Measurements from ENCODE around the gene UBE3B. TPM values are rescaled to one million over a fixed set of nuclear protein-coding genes. Genes with fewer than 3 reads are reported as not detected.

The UBE3B gene
- total RNA-seq, 1 donor from 2014 or later = 41.4 TPM

DNA sequence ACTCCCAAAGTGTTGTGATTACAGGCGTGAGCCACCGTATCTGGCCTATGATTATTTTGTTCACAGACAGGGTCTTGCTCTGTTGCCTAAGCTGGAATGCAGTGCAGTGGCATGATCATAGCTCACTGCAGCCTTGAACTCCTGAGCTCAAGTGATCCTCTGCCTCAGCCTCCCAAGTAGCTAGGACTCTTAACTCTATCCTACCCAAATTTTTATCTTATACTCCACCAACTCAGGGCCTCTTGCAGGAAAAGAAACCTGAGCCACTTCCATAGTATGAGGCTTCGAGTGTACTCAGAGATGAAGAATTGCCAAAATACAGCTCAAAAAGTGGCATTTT is 95.0 kb downstream of the UBE3B start:
- Mint-ChIP-seq H3K36me3 (peaks cover 7% of the 10 kb centered on the region), H3K4me3 (peak overlapping the region; percentile 87), H3K27ac (peak overlapping the region; percentile 96), H3K9me3 (no peaks in the 10 kb centered on the region), H3K4me1 (peaks cover 20% of the 10 kb centered on the region), H3K27me3 (ENCODE audit: low read depth) (no peaks in the 10 kb centered on the region)
- no peak for DNase-seq (ENCODE audit: low spot score in 2 of 2, unreplicated experiment in 2 of 2)
- TF ChIP-seq, protein P1, sequence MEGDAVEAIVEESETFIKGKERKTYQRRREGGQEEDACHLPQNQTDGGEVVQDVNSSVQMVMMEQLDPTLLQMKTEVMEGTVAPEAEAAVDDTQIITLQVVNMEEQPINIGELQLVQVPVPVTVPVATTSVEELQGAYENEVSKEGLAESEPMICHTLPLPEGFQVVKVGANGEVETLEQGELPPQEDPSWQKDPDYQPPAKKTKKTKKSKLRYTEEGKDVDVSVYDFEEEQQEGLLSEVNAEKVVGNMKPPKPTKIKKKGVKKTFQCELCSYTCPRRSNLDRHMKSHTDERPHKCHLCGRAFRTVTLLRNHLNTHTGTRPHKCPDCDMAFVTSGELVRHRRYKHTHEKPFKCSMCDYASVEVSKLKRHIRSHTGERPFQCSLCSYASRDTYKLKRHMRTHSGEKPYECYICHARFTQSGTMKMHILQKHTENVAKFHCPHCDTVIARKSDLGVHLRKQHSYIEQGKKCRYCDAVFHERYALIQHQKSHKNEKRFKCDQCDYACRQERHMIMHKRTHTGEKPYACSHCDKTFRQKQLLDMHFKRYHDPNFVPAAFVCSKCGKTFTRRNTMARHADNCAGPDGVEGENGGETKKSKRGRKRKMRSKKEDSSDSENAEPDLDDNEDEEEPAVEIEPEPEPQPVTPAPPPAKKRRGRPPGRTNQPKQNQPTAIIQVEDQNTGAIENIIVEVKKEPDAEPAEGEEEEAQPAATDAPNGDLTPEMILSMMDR (IDR thresholded peaks at IDR 0.05; ENCODE audit: unreplicated experiment) = no peak

DNA sequence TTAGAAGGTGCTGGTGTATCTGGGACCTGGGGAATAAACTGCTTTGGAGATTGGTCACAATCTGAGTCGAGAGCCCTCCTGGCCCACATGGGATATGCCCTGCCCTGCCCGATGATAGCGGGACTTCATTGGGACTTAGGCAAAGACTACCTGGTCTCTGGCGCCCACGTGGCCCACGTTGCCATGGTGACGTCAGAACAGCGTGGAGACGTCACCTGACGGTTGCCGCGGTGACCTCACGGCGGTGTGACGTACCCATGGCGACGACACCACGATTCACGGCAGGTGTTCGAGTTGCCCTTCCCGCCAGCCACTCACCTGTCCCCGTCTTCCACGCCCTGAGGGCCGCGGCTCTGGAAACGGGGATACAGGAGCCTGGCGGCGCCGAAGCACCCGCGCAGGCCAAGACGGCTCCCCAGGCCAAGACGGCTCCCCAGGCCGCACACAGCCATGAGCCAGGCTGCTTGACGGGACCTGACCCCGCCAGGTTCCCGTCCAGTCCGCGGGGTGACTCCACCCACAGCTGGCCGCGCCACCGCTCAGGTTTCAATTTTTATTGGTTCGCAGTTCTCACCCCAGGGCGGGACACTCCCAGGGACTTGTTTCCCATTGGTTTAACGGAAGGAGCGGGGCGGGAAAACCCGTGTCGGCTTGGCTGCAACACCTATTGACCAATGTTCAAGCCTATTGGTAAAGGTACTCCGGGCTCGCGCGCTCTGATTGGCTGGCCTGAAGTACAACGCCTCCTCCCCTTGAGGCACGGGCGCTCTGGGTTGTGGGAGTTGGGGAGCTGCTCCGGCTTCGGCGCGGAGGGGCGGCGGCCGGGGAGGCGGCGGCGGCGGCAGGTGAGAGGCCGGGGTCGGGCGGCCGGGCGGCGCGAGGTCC is 95.8 kb downstream of the UBE3B start, which contains the start of the genes MMAB and MVK:
Gene MMAB (minus strand): TSS at position 476 of the 885 bp plus-strand sequence. CDS start 24 bp downstream, at position 452.
Gene MVK (plus strand): TSS at position 766 of the 885 bp plus-strand sequence. CDS start 1,029 bp downstream, outside the sequence.
- peak; percentile 92 to 96 for DNase-seq (ENCODE audit: low spot score in 2 of 2, unreplicated experiment in 2 of 2)
- H3K9me3 Mint-ChIP-seq = no peaks in the 10 kb centered on the region
- peaks cover 20% of the 10 kb centered on the region for H3K4me1 Mint-ChIP-seq
- H3K4me3 Mint-ChIP-seq = peak within 1 kb of the TSS; percentile 87
- H3K36me3 Mint-ChIP-seq = peaks cover 7% of the 10 kb centered on the region
- TF ChIP-seq, protein P1 (IDR thresholded peaks at IDR 0.05; ENCODE audit: unreplicated experiment) = no peak
- no peaks in the 10 kb centered on the region for H3K27me3 Mint-ChIP-seq (ENCODE audit: low read depth)
- peak within 1 kb of the TSS; percentile 96 for H3K27ac Mint-ChIP-seq

GRCh38 chr12:109573914-109574244 is 96.4 kb downstream of the UBE3B start:
- TF ChIP-seq, protein P1 (IDR thresholded peaks at IDR 0.05; ENCODE audit: unreplicated experiment) = no peak
- Mint-ChIP-seq H3K9me3 (no peaks in the 10 kb centered on the region), H3K36me3 (peaks cover 9% of the 10 kb centered on the region), H3K27ac (peak overlapping the region; percentile 96), H3K27me3 (ENCODE audit: low read depth) (no peaks in the 10 kb centered on the region), H3K4me1 (peaks cover 20% of the 10 kb centered on the region), H3K4me3 (peak overlapping the region; percentile 87)
- DNase-seq (ENCODE audit: low spot score in 2 of 2, unreplicated experiment in 2 of 2) = no peak

GRCh38 chr12:109575683-109576082 is 98.2 kb downstream of the UBE3B start:
- Mint-ChIP-seq H3K27me3 (ENCODE audit: low read depth) (no peaks in the 10 kb centered on the region), H3K36me3 (peaks cover 12% of the 10 kb centered on the region), H3K9me3 (no peaks in the 10 kb centered on the region), H3K27ac (no peak overlapping the region), H3K4me3 (no peak overlapping the region), H3K4me1 (peaks cover 20% of the 10 kb centered on the region)
- no peak for DNase-seq (ENCODE audit: low spot score in 2 of 2, unreplicated experiment in 2 of 2)
- TF ChIP-seq, protein P1 (IDR thresholded peaks at IDR 0.05; ENCODE audit: unreplicated experiment) = no peak

GRCh38 chr12:109577311-109577710 is 99.9 kb downstream of the UBE3B start:
- no peak overlapping the region for H3K4me3 Mint-ChIP-seq
- H3K27ac Mint-ChIP-seq = no peak overlapping the region
- no peak for DNase-seq (ENCODE audit: low spot score in 2 of 2, unreplicated experiment in 2 of 2)
- H3K9me3 Mint-ChIP-seq = no peaks in the 10 kb centered on the region
- no peaks in the 10 kb centered on the region for H3K27me3 Mint-ChIP-seq (ENCODE audit: low read depth)
- H3K36me3 Mint-ChIP-seq = peaks cover 12% of the 10 kb centered on the region
- peaks cover 20% of the 10 kb centered on the region for H3K4me1 Mint-ChIP-seq
- TF ChIP-seq, protein P1 (IDR thresholded peaks at IDR 0.05; ENCODE audit: unreplicated experiment) = no peak

Data from mesothelial cell of epicardium (in vitro differentiated cells).